GM20431 (cell line): ENCODE data around the gene GTF2IRD1.

Experiments used
- in situ Hi-C: fragments of 300-500 bp; cut with MseI, MboI; formaldehyde crosslinking; loops from one replicate; pipeline ENCODE4 v1.15.0; 2020; ENCODE audit warnings: low sequenced_read_pairs; ENCODE audit not compliant: unreplicated experiment

GTF2IRD1 gene

GRCh38 chr7:74428023-74428422 lies 25.7 kb upstream of the GTF2IRD1 start:
- in situ Hi-C loops, result loop anchor here (25.0 kb wide), 1 partner anchor 284 kb away; no protein-coding TSS in a partner anchor

DNA sequence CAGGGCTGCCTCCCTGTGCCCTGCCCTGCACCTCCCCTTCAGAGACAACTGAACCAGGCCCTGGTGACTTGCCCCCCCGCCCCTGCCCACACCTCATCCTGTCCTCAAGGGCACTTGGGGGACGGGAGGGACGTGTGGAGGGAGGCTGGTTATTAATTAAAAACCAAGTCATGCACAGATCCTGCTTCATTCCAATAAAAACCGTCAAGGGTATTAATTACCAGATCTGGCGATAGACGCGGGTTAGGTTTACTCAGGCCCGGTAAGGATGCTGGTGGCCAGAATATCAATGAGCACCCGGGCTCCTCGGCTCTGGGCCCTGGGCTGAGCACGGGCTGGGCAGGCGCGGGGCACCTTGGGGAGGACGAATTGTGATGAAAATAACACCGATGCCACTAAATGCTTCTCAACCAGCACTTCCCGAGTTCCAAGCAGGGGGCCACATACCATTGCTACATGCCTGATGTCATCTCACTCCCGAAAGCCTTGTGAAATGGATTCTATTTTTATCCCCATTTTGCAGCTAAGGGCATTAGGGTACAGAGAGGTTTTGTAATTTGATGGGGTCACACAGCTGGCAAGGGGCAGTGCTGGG lies 24.5 kb upstream of the GTF2IRD1 start:
- in situ Hi-C loops, result loop anchor here (25.0 kb wide), 1 partner anchor 283 kb away; no protein-coding TSS in a partner anchor

GRCh38 chr7:74430409-74430808 lies 23.3 kb upstream of the GTF2IRD1 start:
- in situ Hi-C loops, result loop anchor here (25.0 kb wide), 1 partner anchor 282 kb away; no protein-coding TSS in a partner anchor

- in situ Hi-C loops, result loop anchor here (25.0 kb wide), 1 partner anchor 281 kb away; no protein-coding TSS in a partner anchor
Observed at GRCh38 chr7:74430961-74431466, 22.7 kb upstream of the GTF2IRD1 start.

DNA sequence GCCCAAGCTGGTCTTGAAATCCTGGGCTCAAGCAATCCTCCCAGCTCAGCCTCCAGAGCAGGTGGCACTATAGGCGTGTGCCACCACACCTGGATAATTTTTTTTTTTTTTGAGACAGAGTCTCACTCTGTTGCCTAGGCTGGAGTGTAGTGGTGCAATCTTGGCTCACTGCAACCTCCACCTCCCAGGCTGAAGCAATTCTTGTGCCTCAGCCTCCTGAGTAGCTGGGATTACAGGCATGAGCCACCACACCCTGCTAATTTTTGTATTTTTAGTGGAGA lies 16.5 kb upstream of the GTF2IRD1 start:
- in situ Hi-C loops, result loop anchor here (25.0 kb wide), 1 partner anchor 275 kb away; no protein-coding TSS in a partner anchor

DNA sequence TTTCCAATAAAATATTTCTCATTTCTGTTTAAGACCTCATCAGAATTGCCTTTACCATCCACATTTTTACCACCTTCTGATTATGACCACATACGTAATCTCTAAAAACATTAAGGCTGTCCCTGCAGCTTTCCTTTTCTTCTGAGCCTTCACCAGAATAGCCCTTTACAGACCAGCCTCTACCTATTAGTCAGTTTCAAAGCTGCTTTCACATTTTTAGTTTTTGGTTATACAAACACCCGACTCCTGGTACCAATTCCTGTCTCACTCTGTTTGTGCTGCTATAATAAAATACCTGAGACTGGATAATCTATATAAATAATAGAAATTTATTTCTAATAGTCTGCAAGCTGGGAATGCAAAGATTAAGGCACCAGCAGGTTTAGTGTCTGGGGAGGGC lies 15.4 kb upstream of the GTF2IRD1 start:
- in situ Hi-C loops, result loop anchor here (25.0 kb wide), 1 partner anchor 274 kb away; no protein-coding TSS in a partner anchor

DNA sequence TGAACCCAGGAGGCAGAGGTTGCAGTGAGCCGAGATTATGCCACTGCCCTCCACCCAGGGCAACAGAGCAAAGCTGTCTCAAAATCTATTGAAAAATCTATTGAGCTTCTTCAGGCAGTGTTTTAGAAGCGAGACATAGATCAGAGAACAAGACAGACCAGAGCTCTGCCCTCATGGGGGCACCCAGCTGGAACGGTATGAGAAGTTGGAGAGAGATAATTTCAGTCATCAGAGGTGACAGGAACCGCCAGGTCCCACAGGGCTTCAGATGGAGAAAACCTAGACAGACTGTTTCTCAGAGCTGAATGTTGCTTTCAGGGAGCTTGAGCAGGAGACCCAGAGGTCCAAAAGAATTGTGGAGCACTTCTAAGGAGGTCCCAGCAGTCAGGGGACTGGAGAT lies 14.2 kb upstream of the GTF2IRD1 start:
- in situ Hi-C loops, result loop anchor here (25.0 kb wide), 1 partner anchor 273 kb away; no protein-coding TSS in a partner anchor

- in situ Hi-C loops, result loop anchor here (25.0 kb wide), 1 partner anchor 272 kb away; no protein-coding TSS in a partner anchor
Observed at GRCh38 chr7:74440143-74440542, 13.6 kb upstream of the GTF2IRD1 start.

GRCh38 chr7:74441801-74442200 lies 11.9 kb upstream of the GTF2IRD1 start:
- in situ Hi-C loops, result loop anchor here (25.0 kb wide), 1 partner anchor 270 kb away; no protein-coding TSS in a partner anchor

DNA sequence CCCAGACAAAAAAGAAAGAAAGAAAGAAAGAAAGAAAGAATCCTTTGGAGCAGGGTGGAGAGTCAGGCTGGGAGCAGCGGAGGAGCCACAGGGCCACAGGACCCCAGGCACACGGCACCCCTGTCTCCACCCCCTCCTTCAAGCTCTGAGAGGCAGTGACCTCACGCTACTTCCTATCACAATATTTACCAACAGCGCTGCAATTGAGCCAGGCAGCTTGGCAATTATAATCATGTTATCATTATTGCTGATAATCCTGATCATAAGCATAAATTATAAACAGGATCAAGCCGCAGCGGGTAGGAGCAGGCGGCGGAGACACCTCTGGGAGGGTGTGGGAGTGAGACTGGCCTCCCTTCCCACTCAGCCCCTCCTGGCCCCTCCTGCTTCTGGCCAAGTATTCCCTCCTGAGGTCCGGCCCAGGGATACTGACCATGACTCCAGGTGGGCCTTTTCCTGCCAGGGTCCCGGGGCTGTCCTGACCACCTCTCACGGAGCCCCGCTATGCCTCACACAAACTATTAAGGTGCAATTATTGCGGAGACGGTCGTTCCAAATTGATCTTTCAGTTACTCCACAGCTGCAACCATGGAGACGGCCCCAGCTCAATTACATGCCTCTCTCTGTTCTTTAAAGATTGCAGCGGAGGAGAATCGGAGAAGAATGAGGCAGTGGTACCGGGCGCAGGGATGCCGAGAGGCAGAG lies 10.0 kb upstream of the GTF2IRD1 start:
- in situ Hi-C loops, result loop anchor here (25.0 kb wide), 1 partner anchor 269 kb away; no protein-coding TSS in a partner anchor

- in situ Hi-C loops, result loop anchor here (25.0 kb wide), 1 partner anchor 263 kb away; no protein-coding TSS in a partner anchor
Observed at GRCh38 chr7:74449144-74449543, 4.6 kb upstream of the GTF2IRD1 start.

DNA sequence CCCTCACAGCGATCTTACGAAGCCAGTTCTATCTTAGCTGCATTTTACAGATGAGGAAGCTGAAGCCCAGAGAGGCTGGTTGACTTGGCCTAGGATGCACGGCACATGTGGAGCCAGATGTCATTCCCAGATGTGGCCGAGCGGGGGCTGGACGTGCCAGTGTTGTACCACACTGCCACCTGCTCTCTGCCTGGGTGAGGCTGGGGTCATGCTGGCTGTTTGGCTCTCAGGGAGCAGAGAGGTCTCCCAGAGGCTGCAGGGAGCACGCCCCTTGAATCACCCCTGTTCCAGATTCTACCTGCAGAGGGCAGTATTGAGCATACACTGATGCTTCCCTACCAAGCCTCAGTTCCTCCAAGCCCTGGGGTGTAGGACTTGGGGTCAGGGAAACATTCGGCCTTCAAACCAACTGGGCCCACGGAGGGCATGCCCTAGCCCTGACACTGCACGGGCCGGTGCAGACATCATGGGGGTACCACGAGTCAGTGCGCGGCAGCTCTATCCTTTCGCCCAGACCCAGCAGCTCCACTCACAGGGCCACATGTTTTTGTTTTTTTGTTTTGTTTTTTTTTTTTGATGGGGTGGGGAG lies 3.8 kb upstream of the GTF2IRD1 start:
- in situ Hi-C loops, result loop anchor here (25.0 kb wide), 1 partner anchor 262 kb away; no protein-coding TSS in a partner anchor

GRCh38 chr7:74452748-74453321 lies 871 bp upstream of the GTF2IRD1 start:
- in situ Hi-C loops, result no loop called here

DNA sequence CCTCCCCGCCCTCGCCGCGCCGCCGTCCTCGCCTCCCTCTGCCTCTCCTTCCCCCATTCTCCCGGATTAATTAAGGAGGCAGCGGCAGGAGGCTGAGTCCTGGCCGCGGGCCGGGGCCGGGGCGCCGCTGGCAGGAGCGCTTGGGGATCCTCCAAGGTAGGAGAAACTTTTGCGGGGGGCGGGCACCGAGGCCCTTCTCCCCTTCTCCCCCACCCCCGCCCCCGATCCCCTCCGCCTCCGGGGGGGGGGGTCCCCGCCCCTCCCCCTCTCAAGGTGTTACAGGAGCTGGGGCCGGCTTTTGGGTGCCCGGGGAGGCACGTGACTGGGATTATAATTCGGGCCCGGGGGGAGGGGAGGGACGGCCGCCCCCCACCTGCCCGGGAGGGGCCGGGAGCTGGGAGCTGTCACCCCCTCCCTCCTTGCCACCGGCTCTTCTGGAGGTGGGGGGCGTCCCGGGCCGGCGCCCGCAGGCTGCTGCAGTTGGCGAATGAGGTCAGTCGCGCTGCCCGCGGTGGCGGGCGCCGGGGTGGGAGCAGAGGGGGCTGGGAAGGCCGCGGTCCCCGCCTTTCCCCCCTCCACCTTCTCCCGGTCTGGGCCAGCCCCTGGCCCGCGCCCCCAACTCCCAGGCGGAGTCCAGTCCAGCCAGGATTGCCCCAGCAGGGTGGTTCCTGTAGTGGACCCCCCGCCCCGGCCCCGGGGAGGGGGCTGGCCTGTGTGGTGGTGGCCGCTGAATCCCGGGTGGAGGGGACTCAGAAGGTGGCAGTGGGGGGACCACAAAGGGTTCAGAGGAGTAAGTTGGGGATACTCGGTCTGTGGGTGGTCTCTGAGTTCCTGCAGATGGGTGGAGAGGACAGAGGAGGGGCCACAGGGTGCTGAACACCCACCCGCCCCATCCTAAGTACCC lies 567 bp downstream of the GTF2IRD1 start:
- in situ Hi-C loops, result no loop called here

- in situ Hi-C loops, result no loop called here
Observed at GRCh38 chr7:74454925-74455288, 1.2 kb downstream of the GTF2IRD1 start.

DNA sequence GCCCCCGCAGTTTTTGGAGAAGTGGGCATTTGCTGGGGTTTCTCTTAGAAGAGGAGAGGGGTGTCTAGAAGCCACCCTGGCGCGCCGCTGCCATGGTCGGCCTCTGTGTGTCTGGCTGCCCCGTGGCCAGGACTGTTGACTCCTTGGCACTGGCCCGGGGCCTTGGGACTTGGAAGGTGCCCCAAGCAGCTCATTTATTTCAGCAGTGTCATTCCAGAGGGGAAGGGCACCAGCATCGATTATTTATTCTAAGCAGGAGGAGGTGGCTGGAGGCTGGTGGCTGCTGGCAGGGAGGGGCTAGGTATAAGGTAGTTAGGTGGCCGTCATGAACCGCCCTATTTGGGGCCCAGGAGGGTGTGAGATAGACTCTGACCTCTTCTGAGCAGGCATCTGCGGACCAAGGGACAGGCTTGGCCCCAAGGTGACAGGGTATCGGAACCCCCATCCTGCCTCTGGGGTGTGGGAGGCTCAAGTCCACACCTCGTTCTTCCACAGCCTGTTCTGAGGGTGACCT lies 1.6 kb downstream of the GTF2IRD1 start:
- in situ Hi-C loops, result no loop called here

- in situ Hi-C loops, result no loop called here
Observed at GRCh38 chr7:74455928-74456327, 2.2 kb downstream of the GTF2IRD1 start.

- in situ Hi-C loops, result no loop called here
Observed at GRCh38 chr7:74457007-74457406, 3.3 kb downstream of the GTF2IRD1 start.
